GM21737 (cell line): ENCODE results near the gene STX11.
"Not testable (repeated sequence)": the region's sequence is repeated elsewhere in the genome, so short reads cannot be mapped to it uniquely, and the experiment has no call there.

Experiments used
- ATAC-seq: cut with Tn5 transposase; IDR thresholded peaks from one replicate; pipeline ENCODE4 v1.9.1; 2021; ENCODE audit warnings: mild to moderate bottlenecking, moderate library complexity; ENCODE audit not compliant: unreplicated experiment

The STX11 gene

GRCh38 chr6:144149894-144150709, at the start of gene STX11:
Gene STX11 (plus strand): TSS chr6:144150517. CDS start chr6:144186628, 36,111 bp downstream.
- peak; percentile 60 for ATAC-seq

- ATAC-seq, result no peak
Measured at GRCh38 chr6:144103026-144103563, 47.2 kb upstream of the STX11 start.

- ATAC-seq, result no peak
Measured at GRCh38 chr6:144104488-144104887, 45.8 kb upstream of the STX11 start.

GRCh38 chr6:144104898-144105487, 45.3 kb upstream of the STX11 start:
- peak; percentile 83 for ATAC-seq

GRCh38 chr6:144106206-144106605, 44.1 kb upstream of the STX11 start:
- no peak for ATAC-seq

- ATAC-seq, result no peak
Measured at GRCh38 chr6:144110210-144110609, 40.1 kb upstream of the STX11 start.

- ATAC-seq, result no peak
Measured at GRCh38 chr6:144113366-144113765, 37.0 kb upstream of the STX11 start.

GRCh38 chr6:144115219-144115618, 35.1 kb upstream of the STX11 start:
- ATAC-seq, result no peak

GRCh38 chr6:144119376-144119775, 30.9 kb upstream of the STX11 start:
- ATAC-seq, result no peak

- ATAC-seq, result no peak
Measured at GRCh38 chr6:144122861-144123260, 27.5 kb upstream of the STX11 start.

- ATAC-seq, result no peak
Measured at GRCh38 chr6:144123421-144123820, 26.9 kb upstream of the STX11 start.

- no peak for ATAC-seq
Measured at GRCh38 chr6:144123836-144124235, 26.5 kb upstream of the STX11 start.

GRCh38 chr6:144127097-144127496, 23.2 kb upstream of the STX11 start:
- ATAC-seq, result no peak

GRCh38 chr6:144129469-144129868, 20.8 kb upstream of the STX11 start:
- no peak for ATAC-seq

GRCh38 chr6:144131248-144131709, 19.0 kb upstream of the STX11 start:
- no peak for ATAC-seq

- ATAC-seq, result not testable (repeated sequence)
Measured at GRCh38 chr6:144132167-144132690, 18.1 kb upstream of the STX11 start.

- no peak for ATAC-seq
Measured at GRCh38 chr6:144133225-144133821, 17.0 kb upstream of the STX11 start.

- ATAC-seq, result no peak
Measured at GRCh38 chr6:144134176-144134575, 16.1 kb upstream of the STX11 start.

GRCh38 chr6:144134737-144135136, 15.6 kb upstream of the STX11 start:
- no peak for ATAC-seq

GRCh38 chr6:144138542-144138941, 11.8 kb upstream of the STX11 start:
- no peak for ATAC-seq

- ATAC-seq, result no peak
Measured at GRCh38 chr6:144139817-144140216, 10.5 kb upstream of the STX11 start.
